SK-N-SH (cell line): ENCODE results near the gene PIK3CG.

ENCODE experiments used
- EP300 ChIP-seq, 2 experiments: IDR thresholded peaks; 2 replicates each; pipeline versions ENCODE4 v1.4.0 to v1.6.1; 2012; ENCODE audit warnings: borderline replicate concordance in 1 of 2, low read depth in 1 of 2, low read length in 1 of 2
- EZH2phosphoT487 ChIP-seq: fragments of 200-600 bp; sonication (generic); IDR thresholded peaks from 2 replicates; pipeline ENCODE4 v1.6.1; 2017; ENCODE audit warnings: low read depth, mixed run types, mild to moderate bottlenecking, antibody characterized with exemption, moderate library complexity, borderline replicate concordance
- FOSL2 ChIP-seq: IDR thresholded peaks from 2 replicates; pipeline ENCODE4 v1.4.0; 2012; ENCODE audit warnings: low read depth, mild to moderate bottlenecking, moderate library complexity, borderline replicate concordance
- FOXJ3 ChIP-seq: sonication (generic); formaldehyde crosslinking; IDR thresholded peaks from 2 replicates; pipeline ENCODE4 v1.5.1; 2020; ENCODE audit warnings: mild to moderate bottlenecking, missing genetic modification reagents
- FOXM1 ChIP-seq: IDR thresholded peaks from 2 replicates; pipeline ENCODE4 v1.4.0; 2012; ENCODE audit warnings: low read depth, mild to moderate bottlenecking
- POLR2AphosphoS5 ChIP-seq: IDR thresholded peaks from 2 replicates; pipeline ENCODE4 v1.6.1; 2012; ENCODE audit warnings: low read depth, low read length
- RAD21 ChIP-seq: IDR thresholded peaks from 2 replicates; pipeline ENCODE4 v1.6.1; 2012; ENCODE audit warnings: mild to moderate bottlenecking, low read length
- RCOR1 ChIP-seq: fragments of 150-350 bp; IDR thresholded peaks from 2 replicates; pipeline ENCODE4 v1.6.1; 2017; ENCODE audit warnings: antibody characterized with exemption, low read length
- RFX5 ChIP-seq: IDR thresholded peaks from 2 replicates; pipeline ENCODE4 v1.6.1; 2012; ENCODE audit warnings: mild to moderate bottlenecking, improper control_type of control experiment, low read length
- TAF1 ChIP-seq: IDR thresholded peaks from 2 replicates; pipeline ENCODE4 v1.6.1; 2012; ENCODE audit warnings: low read depth, mild to moderate bottlenecking, low read length, moderate library complexity, borderline replicate concordance
- TF ChIP-seq, protein P1 (sequence below): fragments of 200-600 bp; sonication (generic); IDR thresholded peaks from 2 replicates; pipeline ENCODE4 v1.6.1; 2017; ENCODE audit warnings: antibody characterized with exemption, mild to moderate bottlenecking, moderate library complexity
- TF ChIP-seq, protein P2 (sequence below): IDR thresholded peaks from 2 replicates; pipeline ENCODE4; 2012
- TF ChIP-seq, protein P3 (sequence below): IDR thresholded peaks from 2 replicates; pipeline ENCODE4 v1.4.0; 2012; ENCODE audit warnings: low read depth

DNA sequence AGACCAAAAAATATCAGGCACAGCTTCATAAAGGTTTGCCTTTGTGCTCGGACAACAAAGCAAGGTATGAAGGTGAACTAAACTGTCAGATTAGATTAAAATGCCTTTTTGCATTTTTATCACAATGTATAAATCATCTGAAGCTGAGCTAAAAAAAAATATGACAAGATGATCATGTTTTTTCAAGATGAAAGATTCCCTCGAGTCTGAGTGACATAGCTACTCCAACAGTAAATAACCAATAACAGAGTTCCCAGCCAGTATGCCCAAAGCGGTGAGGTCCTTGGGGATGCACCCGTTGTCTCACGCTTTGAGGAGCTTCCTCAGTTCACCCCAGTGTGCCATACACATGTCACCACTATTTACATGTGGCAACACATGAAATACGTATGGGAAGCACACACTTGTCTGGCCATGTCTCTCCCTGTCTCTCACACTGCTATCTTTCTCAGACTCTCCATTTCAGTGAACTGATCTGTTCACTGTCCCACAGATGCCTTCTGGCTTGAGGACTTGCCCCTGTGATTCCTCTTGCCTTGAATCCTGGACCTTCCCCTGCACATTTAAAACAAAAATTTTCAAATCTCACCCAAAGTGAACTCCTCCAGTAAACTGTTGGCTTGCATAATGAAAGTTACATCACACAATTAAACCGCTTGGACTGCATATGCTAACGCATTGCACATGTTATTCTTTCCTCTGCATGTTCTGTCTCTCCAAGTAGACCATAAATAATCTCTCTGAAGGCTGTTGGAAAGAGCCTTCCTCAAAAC, 2.6 kb upstream of the PIK3CG start:
- TF ChIP-seq, protein P1, sequence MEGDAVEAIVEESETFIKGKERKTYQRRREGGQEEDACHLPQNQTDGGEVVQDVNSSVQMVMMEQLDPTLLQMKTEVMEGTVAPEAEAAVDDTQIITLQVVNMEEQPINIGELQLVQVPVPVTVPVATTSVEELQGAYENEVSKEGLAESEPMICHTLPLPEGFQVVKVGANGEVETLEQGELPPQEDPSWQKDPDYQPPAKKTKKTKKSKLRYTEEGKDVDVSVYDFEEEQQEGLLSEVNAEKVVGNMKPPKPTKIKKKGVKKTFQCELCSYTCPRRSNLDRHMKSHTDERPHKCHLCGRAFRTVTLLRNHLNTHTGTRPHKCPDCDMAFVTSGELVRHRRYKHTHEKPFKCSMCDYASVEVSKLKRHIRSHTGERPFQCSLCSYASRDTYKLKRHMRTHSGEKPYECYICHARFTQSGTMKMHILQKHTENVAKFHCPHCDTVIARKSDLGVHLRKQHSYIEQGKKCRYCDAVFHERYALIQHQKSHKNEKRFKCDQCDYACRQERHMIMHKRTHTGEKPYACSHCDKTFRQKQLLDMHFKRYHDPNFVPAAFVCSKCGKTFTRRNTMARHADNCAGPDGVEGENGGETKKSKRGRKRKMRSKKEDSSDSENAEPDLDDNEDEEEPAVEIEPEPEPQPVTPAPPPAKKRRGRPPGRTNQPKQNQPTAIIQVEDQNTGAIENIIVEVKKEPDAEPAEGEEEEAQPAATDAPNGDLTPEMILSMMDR, result no peak
- TF ChIP-seq RFX5, result no peak
- TF ChIP-seq EZH2phosphoT487, result no peak
- TF ChIP-seq FOSL2, result no peak
- no peak for TF ChIP-seq TAF1
- no peak for TF ChIP-seq FOXM1
- TF ChIP-seq FOXJ3, result no peak
- no peak for TF ChIP-seq RCOR1
- TF ChIP-seq, protein P2, sequence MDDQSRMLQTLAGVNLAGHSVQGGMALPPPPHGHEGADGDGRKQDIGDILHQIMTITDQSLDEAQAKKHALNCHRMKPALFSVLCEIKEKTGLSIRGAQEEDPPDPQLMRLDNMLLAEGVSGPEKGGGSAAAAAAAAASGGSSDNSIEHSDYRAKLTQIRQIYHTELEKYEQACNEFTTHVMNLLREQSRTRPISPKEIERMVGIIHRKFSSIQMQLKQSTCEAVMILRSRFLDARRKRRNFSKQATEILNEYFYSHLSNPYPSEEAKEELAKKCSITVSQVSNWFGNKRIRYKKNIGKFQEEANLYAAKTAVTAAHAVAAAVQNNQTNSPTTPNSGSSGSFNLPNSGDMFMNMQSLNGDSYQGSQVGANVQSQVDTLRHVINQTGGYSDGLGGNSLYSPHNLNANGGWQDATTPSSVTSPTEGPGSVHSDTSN, result no peak
- TF ChIP-seq, protein P3, sequence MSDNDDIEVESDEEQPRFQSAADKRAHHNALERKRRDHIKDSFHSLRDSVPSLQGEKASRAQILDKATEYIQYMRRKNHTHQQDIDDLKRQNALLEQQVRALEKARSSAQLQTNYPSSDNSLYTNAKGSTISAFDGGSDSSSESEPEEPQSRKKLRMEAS, result no peak
- no peak for TF ChIP-seq EP300 (IDR thresholded peaks at IDR 0.05; ENCODE audit: borderline replicate concordance in 1 of 2, low read depth in 1 of 2, low read length in 1 of 2)
- no peak for TF ChIP-seq POLR2AphosphoS5
- no peak for TF ChIP-seq RAD21
